GM15510 (cell line): ENCODE data around the gene ZNF653.

Experiments used
- POLR2A ChIP-seq: IDR thresholded peaks from 3 replicates; pipeline ENCODE4 v1.6.1; 2011; ENCODE audit warnings: borderline replicate concordance; ENCODE audit not compliant: insufficient read length; ENCODE audit errors: extremely low read depth

ZNF653 gene

DNA sequence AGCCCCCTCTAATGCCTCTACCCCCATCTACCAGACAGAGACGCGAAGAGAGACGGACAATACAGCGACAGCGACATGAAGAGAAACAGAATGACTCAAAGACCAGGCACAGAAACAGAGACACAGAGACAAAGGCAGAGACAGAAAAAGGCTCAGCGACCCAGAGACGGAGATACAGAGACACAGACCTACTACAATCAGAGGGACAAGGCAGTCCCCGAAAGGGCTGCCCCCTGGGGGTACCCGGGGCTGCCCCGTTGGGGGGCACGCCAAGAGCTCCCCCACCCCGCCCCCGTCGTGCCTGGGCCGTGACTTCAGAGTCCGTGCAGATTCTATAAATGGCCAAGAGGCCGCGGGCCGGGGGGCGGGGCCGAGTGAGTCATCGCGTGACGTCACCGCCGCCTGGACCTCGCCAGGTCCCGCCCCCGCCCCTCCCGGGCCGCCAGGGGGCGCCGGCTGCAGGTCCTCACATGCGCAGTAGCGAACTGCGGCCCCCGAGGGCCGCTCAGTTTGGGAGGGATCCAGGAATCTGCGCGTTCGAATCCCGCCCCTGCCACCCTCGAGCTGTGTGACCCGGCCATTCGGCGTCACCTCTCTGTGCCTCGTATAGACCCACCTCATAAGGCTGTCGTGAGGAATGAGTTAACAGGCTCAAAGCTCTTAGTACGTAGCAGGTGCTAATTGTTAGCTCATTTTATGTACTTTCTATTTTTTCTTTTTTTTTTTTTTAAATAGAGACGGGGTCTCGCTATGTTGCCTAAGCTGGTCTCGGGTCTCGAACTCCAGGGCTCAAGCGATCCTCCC, 30.4 kb upstream of the ZNF653 start:
- TF ChIP-seq POLR2A = peak; percentile 45

DNA sequence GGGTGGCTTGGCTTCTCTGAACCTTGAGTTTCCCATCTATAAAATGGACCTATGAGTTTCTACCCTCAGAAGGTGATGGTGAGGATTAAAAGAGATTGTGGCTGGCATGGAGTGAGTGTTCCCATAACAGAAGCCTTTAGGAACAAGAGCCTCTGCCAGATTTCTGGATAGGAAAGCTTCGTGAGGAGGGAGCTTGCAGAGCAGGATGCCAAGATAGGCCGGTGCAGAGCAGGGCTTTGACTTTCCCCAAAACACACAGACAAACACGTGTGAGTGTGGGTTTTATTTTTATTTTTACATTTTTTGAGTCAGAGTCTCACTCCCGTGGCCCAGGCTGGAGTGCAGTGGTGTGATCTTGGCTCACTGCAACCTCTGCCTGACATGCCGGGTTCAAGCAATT, 29.3 kb upstream of the ZNF653 start:
- no peak for TF ChIP-seq POLR2A

DNA sequence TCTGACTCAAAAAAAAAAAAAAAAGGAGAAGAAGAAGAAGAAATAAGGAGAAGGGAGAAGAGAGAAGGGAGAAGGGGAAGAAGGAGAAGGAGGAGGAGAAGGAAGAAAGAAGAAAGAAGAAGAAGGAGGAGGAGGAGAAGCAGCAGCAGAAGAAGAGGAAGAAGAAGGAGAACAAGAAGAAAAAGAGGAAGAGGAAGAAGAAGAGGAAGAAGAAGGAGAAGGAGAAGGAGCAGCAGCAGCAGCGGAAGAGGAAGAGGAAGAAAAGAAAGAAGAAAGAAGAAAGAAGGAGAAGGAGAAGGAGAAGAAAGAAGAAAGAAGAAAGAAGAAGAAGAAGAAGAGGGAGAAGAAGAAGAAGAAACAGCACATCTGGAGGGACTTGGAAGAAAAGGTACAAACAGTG, 28.9 kb upstream of the ZNF653 start:
- no peak for TF ChIP-seq POLR2A

DNA sequence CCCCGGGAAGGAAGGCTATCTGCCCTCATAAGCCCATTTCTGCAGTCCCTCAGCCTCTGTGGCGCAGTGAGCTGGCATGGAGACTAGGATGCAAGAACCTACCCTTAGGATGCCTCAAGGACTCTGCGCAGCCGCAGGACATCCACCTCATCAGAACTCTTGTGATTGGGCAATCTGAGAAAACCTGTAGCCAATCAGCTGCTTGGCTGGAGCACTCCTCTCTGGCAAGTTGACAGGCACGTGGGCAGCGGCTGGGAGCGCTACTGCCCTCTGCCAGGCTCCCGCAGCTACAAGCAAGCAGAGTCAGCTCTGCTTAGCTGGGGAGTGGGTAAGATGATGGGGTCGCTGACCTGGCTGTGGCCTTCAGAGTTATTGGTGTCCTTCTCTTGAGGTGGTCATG, 24.8 kb upstream of the ZNF653 start:
- TF ChIP-seq POLR2A = no peak

DNA sequence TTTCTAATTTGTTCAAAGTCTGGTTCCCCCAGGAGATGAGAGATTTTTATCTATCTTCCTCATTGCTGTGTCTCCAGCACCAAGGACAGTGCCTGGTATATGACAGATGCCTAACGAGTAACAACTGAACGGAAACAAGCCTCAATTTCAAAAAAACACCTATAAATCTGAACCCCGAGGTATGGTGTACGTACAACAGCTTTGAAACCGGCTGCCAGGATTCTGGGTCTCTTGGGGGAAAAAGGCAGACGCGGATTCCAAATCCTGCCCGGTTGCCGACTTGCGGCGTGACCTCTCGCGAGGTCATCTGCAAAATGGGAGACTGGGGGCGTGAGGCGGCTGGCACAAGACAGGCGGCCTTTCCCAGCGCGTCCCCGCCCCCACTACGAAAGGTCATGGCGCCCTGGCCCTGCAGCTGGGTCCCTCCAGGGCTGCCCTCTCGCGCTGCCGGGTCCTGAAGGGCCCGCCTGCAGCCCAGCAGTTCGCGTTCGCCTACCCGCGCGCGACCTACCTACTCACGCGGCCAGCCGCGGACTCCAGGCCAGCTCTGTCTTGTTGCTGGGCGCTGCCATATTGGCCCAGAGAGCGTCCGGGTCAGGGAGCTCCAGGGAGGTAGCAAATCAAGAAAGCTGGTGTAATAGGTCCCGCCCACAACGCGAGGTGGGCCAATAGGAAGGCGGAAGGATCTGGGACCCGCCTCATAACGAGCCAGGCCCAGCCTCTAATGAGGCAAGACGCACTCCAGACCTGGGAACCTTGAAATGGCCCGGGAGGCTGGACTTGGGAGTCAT, 23.1 kb upstream of the ZNF653 start, which contains the start of gene ECSIT:
ECSIT (minus strand) TSS at position 584 of the 791 bp plus-strand sequence. CDS start 9,964 bp downstream, outside the sequence.
- peak; percentile 56 for TF ChIP-seq POLR2A

DNA sequence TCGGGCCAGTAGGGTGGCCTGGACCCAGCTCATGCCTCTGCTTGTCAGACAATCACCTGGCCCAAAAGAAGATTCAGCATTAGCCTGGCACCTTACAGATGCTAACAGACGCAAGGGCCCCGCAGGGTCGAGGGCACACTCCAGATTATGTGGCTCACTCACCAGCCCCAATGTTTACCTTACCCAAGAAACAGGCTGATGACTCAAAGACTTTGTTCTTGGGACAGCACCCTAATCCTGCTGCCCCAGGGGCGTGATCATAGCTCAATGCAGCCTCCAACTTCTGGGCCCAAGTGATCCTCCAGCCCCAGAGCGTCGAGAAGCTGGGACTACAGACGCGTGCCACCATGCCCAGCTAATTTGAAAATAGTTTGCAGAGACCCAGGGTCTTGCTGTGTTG, 13.5 kb upstream of the ZNF653 start:
- no peak for TF ChIP-seq POLR2A

DNA sequence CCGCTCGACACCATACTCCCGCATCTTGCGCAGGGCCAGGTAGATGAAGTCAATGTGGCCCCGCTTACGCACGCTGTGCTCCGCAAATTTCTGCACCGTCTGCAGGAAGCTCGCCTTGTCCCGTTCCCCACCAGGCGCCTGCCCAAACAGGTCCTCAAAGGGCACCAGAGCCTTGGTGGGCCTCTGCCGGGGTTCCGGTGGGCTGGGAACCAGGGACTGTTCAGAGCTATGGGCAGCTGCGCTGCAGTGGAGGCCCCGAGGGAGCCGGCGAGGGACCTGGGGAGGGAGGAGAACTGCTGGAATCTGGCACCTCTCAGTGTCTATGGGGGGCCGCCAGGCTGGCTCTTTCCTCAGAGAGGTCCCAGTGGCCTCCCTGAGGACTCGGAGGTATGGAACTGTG, 8.3 kb upstream of the ZNF653 start:
- TF ChIP-seq POLR2A = no peak

DNA sequence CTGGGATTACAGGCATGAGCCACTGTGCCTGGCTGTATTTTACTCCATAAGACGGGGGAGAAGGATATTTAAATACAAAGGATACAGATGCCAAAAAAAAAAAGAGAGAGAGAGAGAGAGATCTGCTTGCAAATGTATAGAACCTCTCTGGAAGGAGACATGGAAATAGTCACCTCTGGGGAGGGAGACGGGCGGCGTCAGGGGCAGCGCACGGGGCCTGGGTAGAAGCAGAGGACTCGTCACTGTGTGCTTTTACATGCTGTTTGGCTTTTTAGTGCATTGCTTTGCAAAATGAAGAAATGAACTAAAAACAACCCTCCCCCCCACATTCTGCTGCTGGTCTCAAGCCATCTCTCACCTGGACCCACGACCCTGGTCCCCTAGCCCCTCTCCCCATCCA, 4.8 kb upstream of the ZNF653 start:
- no peak for TF ChIP-seq POLR2A

DNA sequence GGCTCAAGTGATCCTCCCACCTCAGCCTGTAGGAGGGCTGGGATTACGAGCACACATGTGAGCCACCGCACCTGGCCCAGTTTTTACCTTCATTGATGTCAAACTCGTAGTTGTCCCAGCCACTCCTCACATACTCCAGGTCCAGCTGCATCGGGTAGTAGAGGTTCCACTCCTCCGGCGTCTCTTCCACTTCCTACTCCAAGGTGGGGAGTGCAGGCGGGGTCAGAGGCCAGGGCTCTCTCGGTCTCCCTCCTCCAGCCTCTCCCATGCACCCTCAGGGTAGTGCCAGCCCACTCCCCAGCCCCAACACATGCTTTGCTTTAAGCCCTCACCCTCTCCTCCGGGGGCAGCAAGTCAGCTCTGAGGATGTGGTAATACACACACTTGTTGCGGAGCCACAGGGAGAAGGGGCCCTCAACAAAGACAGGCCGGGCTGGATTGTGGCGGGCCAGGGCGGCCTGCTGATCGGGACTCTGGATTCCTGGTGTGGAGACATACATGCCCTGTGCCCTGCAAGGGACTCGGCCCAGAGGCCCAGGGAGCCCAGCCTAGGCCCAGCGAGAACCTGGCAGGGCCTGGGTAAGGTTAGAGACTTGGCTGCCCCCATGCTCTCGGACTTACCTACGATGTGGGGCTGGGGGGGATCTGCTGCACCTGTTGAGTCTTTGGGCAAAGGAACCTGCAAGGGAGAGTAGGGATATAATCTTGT, 1.9 kb upstream of the ZNF653 start:
- TF ChIP-seq POLR2A = no peak

DNA sequence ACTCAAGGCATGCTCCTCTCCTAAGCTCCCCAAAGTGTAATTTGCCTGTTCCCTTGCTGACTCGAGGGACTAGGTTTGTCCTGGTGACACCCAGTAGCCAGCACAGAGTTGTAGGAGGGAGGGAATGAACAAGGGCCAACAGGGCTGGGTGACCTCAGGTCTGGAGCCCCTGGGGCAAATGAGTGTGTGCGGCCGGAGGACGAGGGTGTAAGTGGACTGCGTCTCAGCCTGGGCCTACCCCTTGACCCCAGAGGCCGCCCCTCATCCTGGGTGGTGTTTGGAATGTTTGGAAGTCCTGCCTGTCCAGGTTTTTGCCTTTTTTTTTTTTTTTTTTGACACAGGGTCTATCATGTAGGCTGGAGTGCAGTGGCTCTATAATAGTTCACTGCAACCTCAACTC, 1.3 kb upstream of the ZNF653 start:
- TF ChIP-seq POLR2A = no peak

DNA sequence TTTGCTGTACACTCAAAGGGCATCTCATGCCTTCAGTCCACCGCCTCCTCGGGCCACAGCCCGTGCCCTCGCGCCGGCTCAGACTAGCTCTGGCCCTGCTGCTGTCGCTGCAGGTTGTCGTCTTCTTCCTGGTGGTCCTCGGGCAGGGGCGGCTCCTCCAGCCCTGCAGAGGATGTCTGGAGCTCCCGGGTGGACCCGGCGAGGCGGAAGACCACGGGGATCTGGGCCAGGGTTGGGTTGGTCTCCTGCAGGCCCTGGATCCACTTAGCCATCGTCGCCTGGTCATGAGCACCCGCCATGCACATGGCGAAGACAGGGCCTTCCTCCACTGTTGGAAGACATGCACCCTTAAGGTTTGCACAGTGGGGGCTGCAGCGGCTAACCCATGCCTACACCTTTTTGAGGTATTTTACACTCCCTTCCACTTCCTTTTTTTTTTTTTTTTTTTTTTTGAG, 489 bp upstream of the ZNF653 start:
- TF ChIP-seq POLR2A = no peak

DNA sequence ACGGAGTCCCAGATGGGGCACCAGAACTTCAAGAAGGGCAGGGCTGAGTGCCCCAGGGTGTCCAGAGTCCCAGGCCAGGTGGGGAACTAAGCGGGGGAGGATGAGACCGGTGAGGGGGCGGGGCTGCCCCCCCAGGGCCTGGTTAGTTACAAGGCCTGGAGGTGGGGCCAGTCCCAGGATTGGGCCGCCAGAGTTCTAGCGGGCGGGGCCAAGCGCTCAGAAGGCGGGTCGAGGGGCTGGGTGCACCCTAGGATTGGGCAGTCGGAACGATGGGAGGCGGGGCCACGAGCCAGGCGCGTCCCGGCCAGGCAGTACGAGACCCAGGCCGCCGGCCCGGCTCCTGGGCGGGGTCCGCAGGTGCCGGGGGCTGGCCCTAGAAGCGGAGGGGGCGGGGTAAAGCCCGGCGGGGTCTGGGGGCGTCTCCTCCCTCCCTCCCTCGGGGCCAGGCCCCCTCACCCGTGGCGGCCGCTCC, 571 bp downstream of the ZNF653 start:
- no peak for TF ChIP-seq POLR2A

DNA sequence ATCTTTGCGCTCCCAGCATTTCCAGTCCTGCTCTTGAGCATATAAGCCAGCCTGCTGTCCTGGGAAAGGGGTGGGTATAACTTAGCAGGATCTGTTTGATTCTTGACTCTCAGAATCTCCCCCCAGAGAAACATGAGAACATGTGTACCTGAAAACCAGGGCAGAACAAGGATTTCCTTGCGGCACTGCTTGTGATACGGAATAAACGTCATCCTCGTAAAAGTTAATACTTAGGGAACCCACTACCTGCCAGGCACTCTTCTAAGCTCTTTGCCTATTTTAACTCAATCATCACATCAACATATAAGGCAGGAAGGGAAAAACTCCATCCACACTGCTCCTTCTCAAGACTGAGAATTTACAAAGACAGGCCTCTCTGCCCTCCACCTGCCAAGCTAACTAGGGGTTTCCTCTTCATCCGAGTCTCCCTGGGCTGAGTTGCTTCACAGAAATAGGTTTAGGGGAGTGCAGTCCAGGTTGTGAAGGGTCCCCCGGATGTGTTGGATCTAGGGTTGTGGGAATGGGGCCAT, 1.1 kb downstream of the ZNF653 start:
- no peak for TF ChIP-seq POLR2A

DNA sequence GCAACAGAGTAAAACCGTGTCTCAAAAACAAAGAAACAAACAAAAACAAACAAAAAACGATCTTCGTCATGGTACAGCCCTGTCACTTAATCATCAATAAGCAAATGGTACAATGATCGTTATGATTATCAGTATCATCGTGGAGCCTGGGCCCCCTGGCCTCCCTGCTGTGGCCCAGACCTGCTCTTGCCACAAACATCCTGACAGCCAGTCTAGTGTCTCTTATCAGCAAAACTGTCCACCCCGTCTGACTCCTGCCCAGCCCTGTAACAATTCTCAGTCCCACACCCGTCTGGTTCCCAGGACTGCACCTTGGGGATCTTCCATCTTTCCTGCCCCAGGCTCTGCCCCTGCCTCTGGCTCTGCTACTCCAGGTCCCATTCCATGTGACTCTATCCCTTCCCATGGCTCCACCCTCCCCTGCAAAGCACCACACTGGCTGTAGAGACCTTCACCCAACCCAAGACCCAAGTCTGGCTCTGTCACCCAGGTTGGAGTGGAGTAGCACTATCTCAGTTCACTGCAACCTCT, 5.7 kb downstream of the ZNF653 start:
- TF ChIP-seq POLR2A = no peak
